ENCODE measurements around the gene HMGXB3.
"Not testable (repeated sequence)": the region's sequence is repeated elsewhere in the genome, so short reads cannot be mapped to it uniquely, and the experiment has no call there.

The HMGXB3 gene

DNA sequence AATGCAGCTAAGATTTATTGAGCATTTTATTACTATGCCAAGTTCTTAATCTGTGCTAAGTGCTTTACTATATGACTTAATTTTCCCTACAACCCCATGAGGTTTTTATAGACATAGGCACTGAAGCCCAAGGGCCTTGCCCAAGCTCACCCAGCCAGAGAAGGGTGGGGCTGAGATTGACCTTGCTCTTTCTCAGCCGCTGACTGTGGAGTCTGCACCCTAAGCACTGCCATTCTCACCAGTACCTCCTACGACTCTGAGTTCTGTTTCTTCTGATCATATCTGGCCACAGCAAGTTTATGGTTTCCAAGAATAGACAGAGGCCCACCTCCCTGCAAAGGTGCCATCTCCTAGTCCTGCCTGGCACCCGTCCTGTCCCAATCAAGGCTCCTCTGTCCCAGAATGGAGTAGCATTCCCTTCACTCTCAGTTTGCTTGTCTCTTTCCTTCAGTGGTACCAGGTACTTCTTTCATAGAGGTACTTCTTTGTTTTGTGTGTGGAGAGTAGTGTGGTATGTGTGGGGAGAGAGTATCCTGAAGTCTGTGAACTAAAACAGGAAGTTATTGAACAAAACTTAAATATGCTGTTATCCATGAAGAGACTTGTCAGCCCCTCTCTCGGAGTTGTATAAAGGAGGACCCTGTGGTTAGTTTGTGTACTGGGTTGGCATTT is 43.3 kb downstream of the HMGXB3 start:
- H3K4me3 ChIP-seq (ENCODE audit: low read depth, low read length), result no peak overlapping the region
- DNase-seq (ENCODE audit: low read depth), result no peak
- TF ChIP-seq, protein P1, sequence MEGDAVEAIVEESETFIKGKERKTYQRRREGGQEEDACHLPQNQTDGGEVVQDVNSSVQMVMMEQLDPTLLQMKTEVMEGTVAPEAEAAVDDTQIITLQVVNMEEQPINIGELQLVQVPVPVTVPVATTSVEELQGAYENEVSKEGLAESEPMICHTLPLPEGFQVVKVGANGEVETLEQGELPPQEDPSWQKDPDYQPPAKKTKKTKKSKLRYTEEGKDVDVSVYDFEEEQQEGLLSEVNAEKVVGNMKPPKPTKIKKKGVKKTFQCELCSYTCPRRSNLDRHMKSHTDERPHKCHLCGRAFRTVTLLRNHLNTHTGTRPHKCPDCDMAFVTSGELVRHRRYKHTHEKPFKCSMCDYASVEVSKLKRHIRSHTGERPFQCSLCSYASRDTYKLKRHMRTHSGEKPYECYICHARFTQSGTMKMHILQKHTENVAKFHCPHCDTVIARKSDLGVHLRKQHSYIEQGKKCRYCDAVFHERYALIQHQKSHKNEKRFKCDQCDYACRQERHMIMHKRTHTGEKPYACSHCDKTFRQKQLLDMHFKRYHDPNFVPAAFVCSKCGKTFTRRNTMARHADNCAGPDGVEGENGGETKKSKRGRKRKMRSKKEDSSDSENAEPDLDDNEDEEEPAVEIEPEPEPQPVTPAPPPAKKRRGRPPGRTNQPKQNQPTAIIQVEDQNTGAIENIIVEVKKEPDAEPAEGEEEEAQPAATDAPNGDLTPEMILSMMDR (IDR thresholded peaks at IDR 0.05; ENCODE audit: low read depth, low read length, missing control alignments), result no peak

DNA sequence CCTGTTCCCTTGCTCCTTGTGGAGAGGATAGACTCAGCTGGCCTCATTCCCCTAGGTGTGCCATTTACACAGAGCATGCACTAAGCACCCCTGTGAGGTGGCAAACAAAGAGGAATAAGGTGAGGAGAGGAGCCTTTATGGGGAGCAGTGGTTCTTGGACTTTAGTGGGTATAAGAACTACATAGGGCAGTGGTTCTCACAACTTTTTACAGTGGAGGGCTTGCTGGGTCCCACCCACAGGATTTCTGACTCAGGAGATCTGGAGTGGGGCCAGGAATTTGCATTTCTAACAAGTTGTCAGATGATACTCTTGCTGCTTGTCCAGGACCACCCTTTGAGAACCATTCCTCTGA is 43.8 kb downstream of the HMGXB3 start:
- DNase-seq (ENCODE audit: low read depth), result no peak
- no peak overlapping the region for H3K4me3 ChIP-seq (ENCODE audit: low read depth, low read length)
- TF ChIP-seq, protein P1 (IDR thresholded peaks at IDR 0.05; ENCODE audit: low read depth, low read length, missing control alignments), result no peak

DNA sequence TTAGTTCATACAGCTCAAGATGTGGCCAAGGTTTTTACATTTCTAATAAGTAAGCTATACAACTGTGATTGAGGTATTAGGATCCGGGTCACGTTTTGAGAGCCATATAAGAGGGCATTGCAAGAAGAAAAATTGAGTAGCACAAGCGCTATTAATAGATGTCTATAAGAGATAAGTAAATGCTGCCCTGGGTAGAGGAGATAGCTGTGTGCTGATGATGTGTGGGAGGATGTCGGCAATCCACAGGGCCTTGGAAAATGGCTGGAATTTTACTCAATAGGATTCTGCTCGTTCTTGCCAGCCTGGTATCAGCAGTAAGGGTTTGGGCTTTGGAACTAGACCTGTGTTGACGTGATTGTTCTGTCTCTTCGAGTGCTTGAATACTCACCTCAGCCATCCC is 44.2 kb downstream of the HMGXB3 start:
- DNase-seq (ENCODE audit: low read depth), result no peak
- TF ChIP-seq, protein P1 (IDR thresholded peaks at IDR 0.05; ENCODE audit: low read depth, low read length, missing control alignments), result no peak
- no peak overlapping the region for H3K4me3 ChIP-seq (ENCODE audit: low read depth, low read length)

DNA sequence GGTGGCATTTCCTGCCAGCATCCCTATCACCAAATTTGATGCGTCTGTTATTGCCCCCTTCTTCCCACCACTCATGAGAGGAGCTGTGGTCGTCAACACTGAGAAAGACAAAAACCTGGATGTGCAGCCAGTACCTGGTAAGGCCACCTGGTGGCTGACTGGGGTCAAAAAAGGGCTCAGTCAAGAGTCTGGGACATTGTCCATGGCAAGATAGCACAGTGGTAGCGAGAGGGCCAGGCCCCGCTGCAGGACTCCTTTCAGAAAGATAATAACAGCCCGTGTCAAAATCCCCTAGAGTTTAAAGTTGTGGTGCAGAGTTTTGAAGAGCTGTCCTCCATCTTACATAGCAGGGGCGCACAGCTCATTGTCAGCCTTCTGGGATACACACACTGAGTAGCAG is 45.0 kb downstream of the HMGXB3 start:
- H3K4me3 ChIP-seq (ENCODE audit: low read depth, low read length), result no peak overlapping the region
- no peak for DNase-seq (ENCODE audit: low read depth)
- TF ChIP-seq, protein P1 (IDR thresholded peaks at IDR 0.05; ENCODE audit: low read depth, low read length, missing control alignments), result peak; percentile 26

DNA sequence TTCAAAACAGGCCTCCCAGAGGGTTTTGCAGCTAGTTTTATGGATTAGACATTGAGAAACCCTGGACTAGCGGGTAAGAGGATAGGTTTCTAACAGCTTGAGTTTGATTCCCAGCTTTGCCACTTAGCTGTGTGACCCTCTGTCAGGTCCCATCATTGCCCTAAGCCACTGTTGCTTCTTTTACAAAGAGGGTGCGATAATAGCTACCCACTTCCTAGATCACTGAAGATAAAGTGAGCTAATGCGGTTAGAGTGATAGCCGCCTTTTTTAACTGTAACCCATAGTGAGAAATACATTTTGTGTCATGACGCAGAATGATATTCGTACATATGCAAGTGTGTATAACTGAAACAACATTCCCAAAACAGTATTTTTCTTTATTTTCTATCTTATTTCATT is 45.5 kb downstream of the HMGXB3 start:
- no peak overlapping the region for H3K4me3 ChIP-seq (ENCODE audit: low read depth, low read length)
- DNase-seq (ENCODE audit: low read depth), result no peak
- TF ChIP-seq, protein P1 (IDR thresholded peaks at IDR 0.05; ENCODE audit: low read depth, low read length, missing control alignments), result no peak

DNA sequence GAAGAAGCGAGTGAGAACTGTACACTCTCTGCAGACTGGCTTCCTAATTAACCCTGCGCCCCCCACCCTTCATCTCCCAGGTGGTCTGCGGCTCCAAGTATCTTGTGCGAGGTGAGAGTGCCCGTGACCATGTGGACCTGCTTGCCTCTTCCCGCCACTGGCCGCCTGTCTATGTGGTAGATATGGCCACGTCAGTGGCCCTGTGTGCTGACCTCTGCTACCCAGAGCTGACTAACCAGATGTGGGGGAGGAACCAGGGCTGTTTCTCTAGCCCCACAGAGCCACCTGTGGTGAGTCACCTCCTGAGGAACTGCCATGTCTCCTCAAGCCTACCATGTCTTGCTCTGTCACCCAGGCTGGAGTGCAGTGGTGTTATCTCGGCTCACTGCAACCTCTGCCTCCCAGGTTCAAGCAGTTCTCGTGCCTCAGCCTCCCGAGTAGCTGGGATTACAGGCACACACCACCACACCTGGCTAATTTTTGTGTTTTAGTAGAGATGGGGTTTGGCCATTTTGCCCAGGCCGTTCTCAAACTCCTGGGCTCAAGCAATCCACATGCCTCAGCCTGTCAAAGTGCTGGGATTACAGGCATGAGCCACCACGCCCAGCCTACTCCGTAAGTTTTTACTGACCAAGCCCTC is 49.8 kb downstream of the HMGXB3 start:
- not testable (repeated sequence) for H3K4me3 ChIP-seq (ENCODE audit: low read depth, low read length); DNase-seq (ENCODE audit: low read depth)

DNA sequence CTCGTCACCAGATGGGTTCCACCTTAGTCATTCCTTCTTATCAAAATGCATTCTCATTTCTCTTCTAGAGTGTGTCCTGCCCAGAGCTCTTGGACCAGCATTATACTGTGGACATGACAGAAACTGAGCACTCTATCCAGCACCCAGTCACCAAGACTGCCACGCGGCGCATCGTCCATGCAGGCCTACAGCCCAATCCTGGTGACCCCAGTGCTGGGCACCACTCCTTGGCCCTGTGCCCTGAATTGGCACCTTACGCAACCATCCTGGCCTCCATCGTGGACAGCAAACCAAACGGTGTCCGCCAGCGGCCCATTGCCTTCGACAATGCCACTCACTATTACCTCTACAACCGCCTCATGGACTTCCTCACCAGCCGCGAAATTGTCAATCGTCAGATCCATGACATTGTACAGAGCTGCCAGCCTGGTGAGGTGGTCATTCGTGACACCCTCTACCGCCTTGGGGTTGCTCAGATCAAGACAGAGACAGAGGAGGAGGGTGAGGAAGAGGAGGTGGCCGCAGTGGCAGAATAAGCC is 51.2 kb downstream of the HMGXB3 start:
- TF ChIP-seq, protein P1 (IDR thresholded peaks at IDR 0.05; ENCODE audit: low read depth, low read length, missing control alignments), result no peak
- DNase-seq (ENCODE audit: low read depth), result no peak
- H3K4me3 ChIP-seq (ENCODE audit: low read depth, low read length), result no peak overlapping the region

Measured in GM12864 (cell line).